NCI-H2196 (cell line): ENCODE data around the gene MYL6B.
"Not testable (repeated sequence)": the region's sequence is repeated elsewhere in the genome, so short reads cannot be mapped to it uniquely, and the experiment has no call there.

Experiments used
- DNase-seq: peaks from one replicate; lab custom pipeline; 2025; ENCODE audit not compliant: unreplicated experiment; lab: John Stamatoyannopoulos, UW

Gene MYL6B

GRCh38 chr12:56152132-56152755 lies at the start of gene MYL6B:
MYL6B (plus strand) TSS chr12:56152587; CDS start chr12:56153919, 1,332 bp downstream.
- DNase-seq, result peak; percentile 93

GRCh38 chr12:56102683-56103065 lies 49.7 kb upstream of the MYL6B start:
- DNase-seq, result no peak

- no peak for DNase-seq
These were observed 49.2 kb upstream of the MYL6B start for GRCh38 chr12:56103066-56103711.

- peak; percentile 77 for DNase-seq
These were observed 48.6 kb upstream of the MYL6B start for GRCh38 chr12:56103823-56104108.

GRCh38 chr12:56104109-56104814 lies 48.1 kb upstream of the MYL6B start, which contains the start of gene PA2G4:
PA2G4 (plus strand) TSS chr12:56104559; CDS start chr12:56104738, 179 bp downstream.
- DNase-seq, result peak; percentile 99

GRCh38 chr12:56104815-56105608 lies 47.4 kb upstream of the MYL6B start:
- no peak for DNase-seq

- no peak for DNase-seq
These were observed 46.8 kb upstream of the MYL6B start for GRCh38 chr12:56105609-56105902.

GRCh38 chr12:56107242-56107641 lies 45.1 kb upstream of the MYL6B start:
- DNase-seq, result no peak

- no peak for DNase-seq
These were observed 41.8 kb upstream of the MYL6B start for GRCh38 chr12:56110571-56110970.

- no peak for DNase-seq
These were observed 38.3 kb upstream of the MYL6B start for GRCh38 chr12:56114084-56114483.

- no peak for DNase-seq
These were observed 37.1 kb upstream of the MYL6B start for GRCh38 chr12:56115329-56115728.

GRCh38 chr12:56116267-56117081 lies 35.9 kb upstream of the MYL6B start, which contains the start of gene RPL41:
RPL41 (plus strand) TSS chr12:56116633.
- DNase-seq, result peak; percentile 95

GRCh38 chr12:56117082-56117706 lies 35.2 kb upstream of the MYL6B start:
- DNase-seq, result not testable (repeated sequence)

- peak; percentile 99 for DNase-seq
These were observed 34.4 kb upstream of the MYL6B start, which contains the start of gene ZC3H10 for GRCh38 chr12:56117778-56118687. ZC3H10 (plus strand) TSS chr12:56118266; CDS start chr12:56120563, 2,297 bp downstream.

GRCh38 chr12:56118688-56119357 lies 33.6 kb upstream of the MYL6B start:
- no peak for DNase-seq

- DNase-seq, result peak; percentile 85
These were observed 33.0 kb upstream of the MYL6B start for GRCh38 chr12:56119361-56119796.

- no peak for DNase-seq
These were observed 32.1 kb upstream of the MYL6B start for GRCh38 chr12:56120158-56120846.
